HG03575 (cell line): ENCODE data around the gene KATNBL1.
"Not testable (repeated sequence)": the region's sequence is repeated elsewhere in the genome, so short reads cannot be mapped to it uniquely, and the experiment has no call there.

Experiments
- ATAC-seq: cut with Tn5 transposase; IDR thresholded peaks from one replicate; pipeline ENCODE4 v1.9.1; 2021; ENCODE audit not compliant: unreplicated experiment, insufficient number of reproducible peaks, low FRiP score; ENCODE audit errors: extremely low read depth

The KATNBL1 gene

GRCh38 chr15:34206011-34206410 lies 3.9 kb downstream of the KATNBL1 start:
- ATAC-seq = no peak

GRCh38 chr15:34203936-34204335 lies 6.0 kb downstream of the KATNBL1 start:
- ATAC-seq = no peak

GRCh38 chr15:34203305-34203704 lies 6.6 kb downstream of the KATNBL1 start:
- no peak for ATAC-seq

GRCh38 chr15:34193272-34193671 lies 16.6 kb downstream of the KATNBL1 start:
- not testable (repeated sequence) for ATAC-seq

GRCh38 chr15:34188711-34189110 lies 21.2 kb downstream of the KATNBL1 start:
- no peak for ATAC-seq

- no peak for ATAC-seq
These were observed 24.2 kb downstream of the KATNBL1 start for GRCh38 chr15:34185666-34186065.

GRCh38 chr15:34182942-34183341 lies 27.0 kb downstream of the KATNBL1 start:
- ATAC-seq = no peak

GRCh38 chr15:34179234-34179633 lies 30.7 kb downstream of the KATNBL1 start:
- ATAC-seq = no peak

- ATAC-seq = not testable (repeated sequence)
These were observed 43.8 kb downstream of the KATNBL1 start for GRCh38 chr15:34165987-34166573.

- no peak for ATAC-seq
These were observed 48.5 kb downstream of the KATNBL1 start for GRCh38 chr15:34161329-34161963.

GRCh38 chr15:34160735-34161134 lies 49.2 kb downstream of the KATNBL1 start:
- ATAC-seq = no peak

GRCh38 chr15:34158355-34158754 lies 51.5 kb downstream of the KATNBL1 start:
- ATAC-seq = no peak

GRCh38 chr15:34155859-34156258 lies 54.0 kb downstream of the KATNBL1 start:
- no peak for ATAC-seq

- no peak for ATAC-seq
These were observed 55.1 kb downstream of the KATNBL1 start for GRCh38 chr15:34154725-34155204.

GRCh38 chr15:34147371-34148140 lies 62.3 kb downstream of the KATNBL1 start:
- no peak for ATAC-seq

- ATAC-seq = no peak
These were observed 76.4 kb downstream of the KATNBL1 start for GRCh38 chr15:34133511-34133910.

GRCh38 chr15:34132881-34133280 lies 77.0 kb downstream of the KATNBL1 start:
- no peak for ATAC-seq

- no peak for ATAC-seq
These were observed 81.0 kb downstream of the KATNBL1 start for GRCh38 chr15:34128898-34129297.

- no peak for ATAC-seq
These were observed 83.4 kb downstream of the KATNBL1 start for GRCh38 chr15:34126522-34126921.

- no peak for ATAC-seq
These were observed 84.0 kb downstream of the KATNBL1 start for GRCh38 chr15:34125945-34126344.
